ENCODE data around the gene SLC39A12. TPM values are rescaled to one million over a fixed set of nuclear protein-coding genes. Genes with fewer than 3 reads are reported as not detected.

Gene SLC39A12
- total and polyA plus RNA-seq, 4 donors: 0.27 to 0.32 TPM; not detected in 2

DNA sequence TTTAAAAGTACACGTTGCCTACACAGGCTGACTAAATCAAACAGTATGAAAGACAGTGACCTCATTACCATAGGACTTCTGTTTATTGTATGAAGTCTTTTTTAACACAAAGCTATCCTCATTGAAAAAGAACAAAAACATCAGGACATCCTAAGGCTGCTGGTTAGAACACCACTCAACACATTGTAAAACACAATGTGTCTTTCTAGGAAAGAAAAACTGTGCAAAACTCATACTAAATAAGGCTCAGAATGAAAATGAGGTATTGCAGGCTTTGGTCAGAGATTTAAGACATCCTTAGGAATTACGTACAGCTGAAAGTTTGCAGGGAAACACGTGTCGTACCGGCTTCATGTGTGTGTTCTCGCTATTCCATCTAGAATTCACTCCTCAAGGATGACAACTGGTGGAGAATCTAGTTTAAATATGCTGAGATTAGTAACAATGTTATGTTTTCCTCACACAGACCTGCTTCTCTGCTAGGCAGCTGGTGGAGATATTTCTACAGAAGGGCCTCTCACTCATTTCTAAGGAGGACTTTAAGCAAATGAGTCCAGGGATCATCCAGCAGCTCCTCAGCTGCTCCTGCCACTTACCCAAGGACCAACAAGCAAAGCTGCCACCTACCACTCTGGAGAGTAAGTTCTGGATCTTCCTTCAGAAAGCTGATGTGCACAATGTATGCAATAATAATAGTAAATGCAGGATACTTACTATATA, 29.3 kb downstream of the SLC39A12 start:
- WGBS, 2 donors: 58 to 72% methylated on average over 6 of the region's 6 CpGs
- no peaks in the 10 kb centered on the region for H3K36me3 ChIP-seq (ENCODE audit: control insufficient read depth in 1 of 2, insufficient read depth in 2 of 2, low read length in 1 of 2)
- no peak for DNase-seq
- intact Hi-C loops (cut with DNase I): no loop called here
- peaks cover 0 to 2% of the 10 kb centered on the region in 2 donors for H3K4me1 ChIP-seq (ENCODE audit: control insufficient read depth in 1 of 2, insufficient read depth in 2 of 2, low read length in 2 of 2)
- no peak for ATAC-seq (ENCODE audit: low FRiP score)
- no peak overlapping the region for H3K27ac ChIP-seq (ENCODE audit: low read depth in 1 of 2, low read length in 2 of 2)
- no peaks in the 10 kb centered on the region for H3K9me3 ChIP-seq (ENCODE audit: control insufficient read depth, low read length)
- no peaks in the 10 kb centered on the region for H3K27me3 ChIP-seq (ENCODE audit: control insufficient read depth in 1 of 2, insufficient read depth in 2 of 2, low read length in 1 of 2)
- H3K4me3 ChIP-seq (ENCODE audit: low read length in 2 of 2): no peak overlapping the region

DNA sequence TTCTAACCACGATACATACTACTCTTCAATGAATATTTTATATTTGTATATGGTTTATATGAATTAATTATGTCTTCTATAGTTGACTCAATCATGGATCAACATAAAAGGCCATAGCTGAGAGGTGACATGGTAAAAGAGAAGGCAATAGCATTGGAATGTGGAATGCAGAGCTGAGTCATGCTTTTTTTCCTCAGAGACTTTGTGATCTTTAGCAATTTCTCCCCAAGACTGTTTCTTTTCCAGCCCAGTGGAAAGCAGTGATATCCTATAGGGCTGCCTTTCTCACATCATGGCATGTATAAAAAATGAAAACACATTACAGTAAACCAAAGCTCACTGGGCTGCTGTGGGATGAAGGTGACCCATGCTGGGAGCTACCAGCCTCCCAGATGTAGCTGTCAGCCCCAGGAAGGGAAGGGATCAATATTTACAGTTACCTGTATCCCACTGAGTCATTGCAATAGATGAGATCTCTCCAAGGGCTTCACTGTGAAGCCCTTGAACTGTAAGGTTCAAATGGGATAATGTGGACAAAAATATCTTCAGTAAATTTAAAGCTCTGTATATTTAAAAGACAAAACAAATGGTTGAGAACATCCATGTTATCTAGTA, 30.2 kb downstream of the SLC39A12 start:
- Histone ChIP-seq H3K4me3 (ENCODE audit: low read length in 2 of 2) (no peak overlapping the region), H3K27ac (ENCODE audit: low read depth in 1 of 2, low read length in 2 of 2) (no peak overlapping the region), H3K9me3 (ENCODE audit: control insufficient read depth, low read length) (no peaks in the 10 kb centered on the region), H3K4me1 (ENCODE audit: control insufficient read depth in 1 of 2, insufficient read depth in 2 of 2, low read length in 2 of 2) (peaks cover 0 to 2% of the 10 kb centered on the region in 2 donors), H3K36me3 (ENCODE audit: control insufficient read depth in 1 of 2, insufficient read depth in 2 of 2, low read length in 1 of 2) (no peaks in the 10 kb centered on the region), H3K27me3 (ENCODE audit: control insufficient read depth in 1 of 2, insufficient read depth in 2 of 2, low read length in 1 of 2) (no peaks in the 10 kb centered on the region)
- DNase-seq: no peak
- ATAC-seq (ENCODE audit: low FRiP score): no peak
- intact Hi-C loops (cut with DNase I): no loop called here
- 93 to 99% methylated on average over 1 of the region's 1 CpG for WGBS, 2 donors

DNA sequence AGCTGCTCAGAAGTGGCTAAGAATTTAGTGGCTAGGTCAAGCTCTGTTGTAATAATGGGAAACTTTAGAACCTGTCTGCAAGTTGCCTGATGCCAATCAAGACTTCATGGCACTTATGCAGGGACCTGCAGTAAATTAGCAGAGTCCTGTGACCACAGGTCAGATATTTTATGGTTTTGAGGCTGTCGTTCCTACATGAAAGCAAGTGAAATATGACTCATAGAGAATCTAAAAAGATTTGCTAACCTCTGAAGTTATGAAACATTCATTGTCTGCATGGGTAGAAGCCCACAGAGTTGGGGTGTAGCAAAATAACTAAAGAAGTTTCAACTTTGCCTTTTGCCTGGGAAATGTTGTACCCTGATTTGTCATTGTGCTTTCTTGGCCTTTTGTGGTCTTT, 32.3 kb downstream of the SLC39A12 start:
- ATAC-seq (ENCODE audit: low FRiP score): no peak
- 65 to 69% methylated on average over 1 of the region's 1 CpG for WGBS, 2 donors

DNA sequence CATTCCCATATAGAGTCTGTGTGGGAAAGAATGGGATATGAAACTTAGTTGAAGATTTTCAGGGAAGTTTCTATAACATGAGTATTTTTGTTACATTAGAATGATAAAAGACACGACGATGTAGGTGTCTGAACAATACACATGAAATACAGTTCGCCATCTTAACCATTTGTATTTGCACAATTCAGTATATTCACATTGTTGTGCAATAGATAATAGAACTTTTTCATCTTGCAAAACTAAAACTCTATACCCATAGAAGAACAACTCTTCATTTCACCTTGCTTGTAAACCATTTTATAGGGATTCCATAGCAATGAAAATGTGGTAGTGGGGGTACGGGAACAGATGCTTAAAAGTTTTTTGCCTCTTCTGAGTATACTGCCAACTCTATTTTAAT, 32.8 kb downstream of the SLC39A12 start:
- no peak for DNase-seq
- Histone ChIP-seq H3K9me3 (ENCODE audit: control insufficient read depth, low read length) (no peaks in the 10 kb centered on the region), H3K36me3 (ENCODE audit: control insufficient read depth in 1 of 2, insufficient read depth in 2 of 2, low read length in 1 of 2) (no peaks in the 10 kb centered on the region), H3K4me3 (ENCODE audit: low read length in 2 of 2) (no peak overlapping the region), H3K27ac (ENCODE audit: low read depth in 1 of 2, low read length in 2 of 2) (no peak overlapping the region), H3K4me1 (ENCODE audit: control insufficient read depth in 1 of 2, insufficient read depth in 2 of 2, low read length in 2 of 2) (peaks cover 0 to 2% of the 10 kb centered on the region in 2 donors), H3K27me3 (ENCODE audit: control insufficient read depth in 1 of 2, insufficient read depth in 2 of 2, low read length in 1 of 2) (no peaks in the 10 kb centered on the region)
- 86 to 91% methylated on average over 4 of the region's 4 CpGs for WGBS, 2 donors
- ATAC-seq (ENCODE audit: low FRiP score): no peak
- intact Hi-C loops (cut with DNase I): no loop called here

More for the DNA sequence above, 32.3 kb downstream of the SLC39A12 start:
- H3K27ac ChIP-seq (ENCODE audit: low read depth in 1 of 2, low read length in 2 of 2): no peak overlapping the region
- DNase-seq: no peak
- intact Hi-C loops (cut with DNase I): no loop called here
- no peaks in the 10 kb centered on the region for H3K9me3 ChIP-seq (ENCODE audit: control insufficient read depth, low read length)
- H3K27me3 ChIP-seq (ENCODE audit: control insufficient read depth in 1 of 2, insufficient read depth in 2 of 2, low read length in 1 of 2): no peaks in the 10 kb centered on the region
- H3K4me3 ChIP-seq (ENCODE audit: low read length in 2 of 2): no peak overlapping the region
- peaks cover 0 to 2% of the 10 kb centered on the region in 2 donors for H3K4me1 ChIP-seq (ENCODE audit: control insufficient read depth in 1 of 2, insufficient read depth in 2 of 2, low read length in 2 of 2)
- no peaks in the 10 kb centered on the region for H3K36me3 ChIP-seq (ENCODE audit: control insufficient read depth in 1 of 2, insufficient read depth in 2 of 2, low read length in 1 of 2)

DNA sequence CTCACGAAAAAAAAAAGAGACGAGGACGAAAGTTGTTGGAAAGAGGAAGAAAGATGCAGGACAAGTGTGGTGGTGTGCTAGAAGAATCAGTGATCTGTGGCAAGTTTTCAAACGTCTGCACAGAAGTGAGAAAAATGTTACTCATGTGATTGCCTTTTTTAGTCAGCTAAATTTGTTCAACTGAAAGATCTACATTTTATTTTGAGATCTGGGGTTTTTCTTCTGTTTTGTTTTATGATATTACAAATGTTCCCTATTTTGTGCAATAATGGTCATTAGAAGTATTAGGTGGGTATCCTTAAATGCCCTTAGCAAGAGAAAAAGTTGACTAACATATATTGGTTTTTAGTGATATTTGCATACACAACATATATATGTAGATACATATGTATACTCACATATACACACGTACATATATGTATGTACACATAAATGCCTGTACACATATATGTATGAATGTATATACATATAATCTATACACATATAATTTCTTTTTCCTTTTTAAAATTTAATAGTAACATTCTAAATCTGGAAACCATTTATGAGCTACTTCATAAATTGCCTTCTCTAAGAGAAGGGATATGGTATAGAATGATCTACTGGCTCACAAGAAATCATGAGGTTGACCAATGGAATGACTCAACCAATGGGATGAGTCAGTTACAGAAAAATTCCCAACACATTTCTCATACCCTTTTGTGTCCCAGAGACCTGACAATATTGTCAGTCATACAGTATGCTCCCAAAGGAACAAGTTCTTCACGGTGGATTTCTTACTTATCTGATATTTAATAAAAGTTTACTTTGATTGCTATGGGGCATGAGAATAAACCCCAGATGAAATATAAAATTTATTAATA, 38.4 kb downstream of the SLC39A12 start:
- no peak overlapping the region for H3K4me3 ChIP-seq (ENCODE audit: low read length in 2 of 2)
- no peak overlapping the region for H3K27ac ChIP-seq (ENCODE audit: low read depth in 1 of 2, low read length in 2 of 2)
- no peaks in the 10 kb centered on the region for H3K9me3 ChIP-seq (ENCODE audit: control insufficient read depth, low read length)
- H3K4me1 ChIP-seq (ENCODE audit: control insufficient read depth in 1 of 2, insufficient read depth in 2 of 2, low read length in 2 of 2): no peaks in the 10 kb centered on the region
- no peak for DNase-seq
- 70 to 73% methylated on average over 6 of the region's 6 CpGs for WGBS, 2 donors
- H3K36me3 ChIP-seq (ENCODE audit: control insufficient read depth in 1 of 2, insufficient read depth in 2 of 2, low read length in 1 of 2): no peaks in the 10 kb centered on the region
- H3K27me3 ChIP-seq (ENCODE audit: control insufficient read depth in 1 of 2, insufficient read depth in 2 of 2, low read length in 1 of 2): no peaks in the 10 kb centered on the region
- intact Hi-C loops (cut with DNase I): no loop called here
- ATAC-seq (ENCODE audit: low FRiP score): no peak

DNA sequence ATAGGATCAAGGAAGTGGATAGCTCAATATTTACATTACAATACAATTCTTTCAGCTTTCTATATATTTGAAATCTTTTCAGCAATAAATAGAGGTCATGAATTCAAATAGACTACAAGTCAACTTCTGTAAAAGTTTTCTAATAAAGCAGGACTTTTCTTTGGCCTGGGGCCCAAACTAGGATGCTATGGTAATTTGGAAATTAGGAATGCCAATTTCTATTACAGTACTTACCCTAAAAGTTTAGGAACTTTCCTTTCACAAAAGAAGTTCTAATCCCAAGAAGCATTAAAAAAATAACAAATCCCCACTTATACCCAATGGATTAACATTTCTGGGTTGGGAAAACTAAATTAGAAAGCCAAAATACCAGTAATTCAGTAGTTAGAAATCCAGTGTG, 40.5 kb downstream of the SLC39A12 start:
- DNase-seq: no peak
- Histone ChIP-seq H3K27ac (ENCODE audit: low read depth in 1 of 2, low read length in 2 of 2) (no peak overlapping the region), H3K36me3 (ENCODE audit: control insufficient read depth in 1 of 2, insufficient read depth in 2 of 2, low read length in 1 of 2) (no peaks in the 10 kb centered on the region), H3K9me3 (ENCODE audit: control insufficient read depth, low read length) (no peaks in the 10 kb centered on the region), H3K27me3 (ENCODE audit: control insufficient read depth in 1 of 2, insufficient read depth in 2 of 2, low read length in 1 of 2) (no peaks in the 10 kb centered on the region), H3K4me3 (ENCODE audit: low read length in 2 of 2) (no peak overlapping the region), H3K4me1 (ENCODE audit: control insufficient read depth in 1 of 2, insufficient read depth in 2 of 2, low read length in 2 of 2) (no peaks in the 10 kb centered on the region)
- no peak for ATAC-seq (ENCODE audit: low FRiP score)
- intact Hi-C loops (cut with DNase I): no loop called here

DNA sequence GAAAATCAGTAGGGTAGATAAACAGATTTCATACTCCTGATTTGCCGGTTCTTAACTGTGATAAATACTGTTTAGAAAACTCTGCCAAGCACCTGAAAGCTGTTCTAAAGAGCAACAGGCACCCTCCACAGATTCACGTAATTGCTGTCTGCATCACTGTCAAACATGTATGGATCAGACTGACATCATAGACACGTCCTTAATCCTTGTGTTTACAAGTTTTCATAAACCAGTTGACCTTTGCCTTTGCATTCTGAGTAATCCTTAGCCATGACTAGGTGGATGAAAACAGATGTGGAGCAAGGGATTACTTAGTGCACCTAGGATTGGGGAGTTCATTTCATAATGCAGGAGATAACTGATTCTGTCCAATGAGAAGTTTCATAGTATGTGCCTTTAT, 41.6 kb downstream of the SLC39A12 start:
- WGBS, 2 donors: 73 to 91% methylated on average over 3 of the region's 3 CpGs
- H3K9me3 ChIP-seq (ENCODE audit: control insufficient read depth, low read length): no peaks in the 10 kb centered on the region
- no peaks in the 10 kb centered on the region for H3K27me3 ChIP-seq (ENCODE audit: control insufficient read depth in 1 of 2, insufficient read depth in 2 of 2, low read length in 1 of 2)
- H3K4me1 ChIP-seq (ENCODE audit: control insufficient read depth in 1 of 2, insufficient read depth in 2 of 2, low read length in 2 of 2): no peaks in the 10 kb centered on the region
- ATAC-seq (ENCODE audit: low FRiP score) (no peak), DNase-seq (no peak)
- no peak overlapping the region for H3K4me3 ChIP-seq (ENCODE audit: low read length in 2 of 2)
- H3K36me3 ChIP-seq (ENCODE audit: control insufficient read depth in 1 of 2, insufficient read depth in 2 of 2, low read length in 1 of 2): no peaks in the 10 kb centered on the region
- no peak overlapping the region for H3K27ac ChIP-seq (ENCODE audit: low read depth in 1 of 2, low read length in 2 of 2)
- intact Hi-C loops (cut with DNase I): no loop called here

DNA sequence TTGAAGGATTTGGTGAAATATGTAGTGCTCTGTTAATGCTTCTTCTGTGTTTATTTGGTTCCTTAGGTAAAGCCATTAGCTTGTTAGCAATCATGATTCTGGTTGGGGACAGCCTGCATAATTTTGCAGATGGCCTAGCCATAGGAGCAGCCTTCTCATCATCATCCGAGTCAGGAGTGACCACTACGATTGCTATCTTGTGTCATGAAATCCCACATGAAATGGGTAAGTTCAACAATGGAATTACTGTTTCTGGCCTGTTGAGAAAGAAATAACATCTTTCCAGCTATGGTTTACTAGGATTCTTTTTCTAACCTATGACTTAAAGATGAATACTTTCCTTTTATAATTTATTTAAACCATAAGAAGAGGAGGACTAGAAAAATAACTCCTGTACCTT, 48.9 kb downstream of the SLC39A12 start:
- Histone ChIP-seq H3K4me3 (ENCODE audit: low read length in 2 of 2) (no peak overlapping the region), H3K27me3 (ENCODE audit: control insufficient read depth in 1 of 2, insufficient read depth in 2 of 2, low read length in 1 of 2) (no peaks in the 10 kb centered on the region), H3K36me3 (ENCODE audit: control insufficient read depth in 1 of 2, insufficient read depth in 2 of 2, low read length in 1 of 2) (no peaks in the 10 kb centered on the region), H3K9me3 (ENCODE audit: control insufficient read depth, low read length) (no peaks in the 10 kb centered on the region), H3K27ac (ENCODE audit: low read depth in 1 of 2, low read length in 2 of 2) (no peak overlapping the region), H3K4me1 (ENCODE audit: control insufficient read depth in 1 of 2, insufficient read depth in 2 of 2, low read length in 2 of 2) (peaks cover 0 to 2% of the 10 kb centered on the region in 2 donors)
- DNase-seq (no peak), ATAC-seq (ENCODE audit: low FRiP score) (no peak)
- intact Hi-C loops (cut with DNase I): no loop called here
- WGBS, 2 donors: 91 to 99% methylated on average over 2 of the region's 2 CpGs
